Hypothalamus (tissue), 51 donors: ENCODE data around the gene CYTH1.

Source experiments
- DNase-seq, 51 donors: peaks; one replicate each; lab custom pipeline; 2025; lab: John Stamatoyannopoulos, UW

Gene CYTH1

GRCh38 chr17:78658281-78658785 lies 123.7 kb downstream of the CYTH1 start:
- no peak for DNase-seq

GRCh38 chr17:78655251-78655940 lies 126.7 kb downstream of the CYTH1 start:
- no peak for DNase-seq

GRCh38 chr17:78654325-78654724 lies 127.7 kb downstream of the CYTH1 start:
- no peak for DNase-seq

GRCh38 chr17:78653382-78653781 lies 128.7 kb downstream of the CYTH1 start:
- DNase-seq, result no peak

- DNase-seq, result no peak
These were observed 129.2 kb downstream of the CYTH1 start for GRCh38 chr17:78652913-78653312.

GRCh38 chr17:78652024-78652423 lies 130.0 kb downstream of the CYTH1 start:
- no peak for DNase-seq

- no peak for DNase-seq
These were observed 130.5 kb downstream of the CYTH1 start for GRCh38 chr17:78651554-78651953.

GRCh38 chr17:78650093-78650715 lies 131.9 kb downstream of the CYTH1 start:
- no peak for DNase-seq

GRCh38 chr17:78648293-78648692 lies 133.8 kb downstream of the CYTH1 start:
- no peak for DNase-seq

GRCh38 chr17:78647032-78647431 lies 135.0 kb downstream of the CYTH1 start:
- DNase-seq, result no peak

GRCh38 chr17:78645421-78646295 lies 136.4 kb downstream of the CYTH1 start:
- DNase-seq, result peak in 35 of 51 donors; percentile 8 to 55 (median 26)

GRCh38 chr17:78644931-78645351 lies 137.1 kb downstream of the CYTH1 start:
- no peak for DNase-seq

GRCh38 chr17:78644224-78644623 lies 137.8 kb downstream of the CYTH1 start:
- DNase-seq, result no peak

- DNase-seq, result no peak
These were observed 138.7 kb downstream of the CYTH1 start for GRCh38 chr17:78643326-78643725.

- DNase-seq, result no peak
These were observed 139.4 kb downstream of the CYTH1 start for GRCh38 chr17:78642707-78643106.

- DNase-seq, result no peak
These were observed 140.4 kb downstream of the CYTH1 start for GRCh38 chr17:78641666-78642065.

GRCh38 chr17:78641243-78641642 lies 140.8 kb downstream of the CYTH1 start:
- no peak for DNase-seq

GRCh38 chr17:78640700-78641099 lies 141.4 kb downstream of the CYTH1 start:
- DNase-seq, result no peak

- DNase-seq, result no peak
These were observed 144.2 kb downstream of the CYTH1 start for GRCh38 chr17:78637643-78638420.

GRCh38 chr17:78637146-78637545 lies 144.9 kb downstream of the CYTH1 start:
- no peak for DNase-seq
